Kidney epithelial cell (primary cell): ENCODE results near the gene FBN1. TPM values are rescaled to one million over a fixed set of nuclear protein-coding genes. Genes with fewer than 3 reads are reported as not detected.

Experiments
- DNase-seq: peaks from one replicate; pipeline ENCODE4 v3.0.0-alpha.2; 2010; ENCODE audit warnings: low read depth
- H3K27me3 ChIP-seq: 2 replicates; pipeline ENCODE4 v1.6.0; 2011; ENCODE audit warnings: low read length; ENCODE audit not compliant: control insufficient read depth, insufficient read depth
- H3K36me3 ChIP-seq: 2 replicates; pipeline ENCODE4 v1.5.1; 2011; ENCODE audit warnings: low read length; ENCODE audit not compliant: control insufficient read depth, insufficient read depth
- H3K4me3 ChIP-seq: 2 replicates; pipeline ENCODE4 v1.5.1; 2011; ENCODE audit warnings: low read depth, mild to moderate bottlenecking, control low read depth, low read length
- CTCF ChIP-seq: IDR thresholded peaks from 2 replicates; pipeline ENCODE4 v1.5.1; 2011; ENCODE audit warnings: mild to moderate bottlenecking, moderate library complexity, low read length, control low read depth, inconsistent platforms; ENCODE audit not compliant: insufficient read depth, poor library complexity, severe bottlenecking
- total RNA-seq: library from RNA; depleted of rRNA; stranded (reverse); fragments of >200 nt; gene quantifications from 2 replicates; pipeline ENCODE4 v1.2.3, GENCODE V29; 2015

FBN1 gene
- total RNA-seq, 1 donor from 2014 or later, result 35.9 TPM

- TF ChIP-seq CTCF, result no peak
- DNase-seq, result no peak
- H3K36me3 ChIP-seq, result no peaks in the 10 kb centered on the region
Measured at GRCh38 chr15:48449734-48450133, 195.8 kb downstream of the FBN1 start.

GRCh38 chr15:48447657-48448056, 197.9 kb downstream of the FBN1 start:
- TF ChIP-seq CTCF, result no peak
- Histone ChIP-seq H3K36me3 (no peaks in the 10 kb centered on the region), H3K4me3 (no peak overlapping the region), H3K27me3 (no peaks in the 10 kb centered on the region)
- DNase-seq, result peak; percentile 16

More at GRCh38 chr15:48449734-48450133, 195.8 kb downstream of the FBN1 start:
- H3K4me3 ChIP-seq, result no peak overlapping the region
- no peaks in the 10 kb centered on the region for H3K27me3 ChIP-seq

- DNase-seq, result no peak
- H3K27me3 ChIP-seq, result no peaks in the 10 kb centered on the region
- H3K36me3 ChIP-seq, result no peaks in the 10 kb centered on the region
- H3K4me3 ChIP-seq, result no peak overlapping the region
- TF ChIP-seq CTCF, result no peak
Measured at GRCh38 chr15:48447058-48447457, 198.5 kb downstream of the FBN1 start.

GRCh38 chr15:48442011-48442410, 203.5 kb downstream of the FBN1 start:
- no peak overlapping the region for H3K4me3 ChIP-seq
- no peak for DNase-seq
- H3K27me3 ChIP-seq, result no peaks in the 10 kb centered on the region
- H3K36me3 ChIP-seq, result no peaks in the 10 kb centered on the region
- TF ChIP-seq CTCF, result no peak

GRCh38 chr15:48440084-48440483, 205.4 kb downstream of the FBN1 start:
- no peak for TF ChIP-seq CTCF
- H3K36me3 ChIP-seq, result no peaks in the 10 kb centered on the region
- DNase-seq, result no peak
- no peak overlapping the region for H3K4me3 ChIP-seq
- H3K27me3 ChIP-seq, result no peaks in the 10 kb centered on the region

GRCh38 chr15:48437178-48437577, 208.3 kb downstream of the FBN1 start:
- no peak for TF ChIP-seq CTCF
- Histone ChIP-seq H3K27me3 (no peaks in the 10 kb centered on the region), H3K4me3 (no peak overlapping the region), H3K36me3 (no peaks in the 10 kb centered on the region)
- peak; percentile 26 for DNase-seq
